ENCODE measurements around the gene TMEM214.
A peak's percentile ranks its signal among the peaks of the same experiment; 100 is the strongest.

TMEM214 gene

DNA sequence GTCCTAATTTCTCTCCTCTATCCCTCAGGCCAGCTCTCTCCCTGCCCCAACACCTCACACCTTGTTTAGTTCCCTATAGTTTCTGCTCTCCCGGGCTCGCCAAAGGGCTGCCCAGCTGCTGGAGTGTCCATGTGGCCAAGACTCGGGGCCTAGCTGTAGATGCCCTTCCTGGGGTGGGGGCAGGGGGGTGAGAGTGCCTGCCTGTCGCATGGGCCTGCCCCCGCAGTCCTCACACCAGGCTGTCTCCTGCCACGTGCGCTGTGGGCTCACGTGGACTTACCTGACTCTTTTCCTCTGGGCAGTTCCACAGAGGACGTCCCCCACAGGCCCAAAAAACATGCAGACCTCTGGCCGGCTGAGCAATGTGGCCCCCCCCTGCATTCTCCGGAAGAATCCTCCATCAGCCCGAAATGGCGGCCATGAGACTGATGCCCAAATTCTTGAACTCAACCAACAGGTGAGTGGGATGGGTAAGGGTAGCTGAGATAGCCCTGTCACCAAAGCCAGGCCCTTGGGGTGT is 7.4 kb upstream of the TMEM214 start:
- H3K4me3 ChIP-seq (ENCODE audit: low read depth, low read length) = no peak overlapping the region
- TF ChIP-seq, protein P1, sequence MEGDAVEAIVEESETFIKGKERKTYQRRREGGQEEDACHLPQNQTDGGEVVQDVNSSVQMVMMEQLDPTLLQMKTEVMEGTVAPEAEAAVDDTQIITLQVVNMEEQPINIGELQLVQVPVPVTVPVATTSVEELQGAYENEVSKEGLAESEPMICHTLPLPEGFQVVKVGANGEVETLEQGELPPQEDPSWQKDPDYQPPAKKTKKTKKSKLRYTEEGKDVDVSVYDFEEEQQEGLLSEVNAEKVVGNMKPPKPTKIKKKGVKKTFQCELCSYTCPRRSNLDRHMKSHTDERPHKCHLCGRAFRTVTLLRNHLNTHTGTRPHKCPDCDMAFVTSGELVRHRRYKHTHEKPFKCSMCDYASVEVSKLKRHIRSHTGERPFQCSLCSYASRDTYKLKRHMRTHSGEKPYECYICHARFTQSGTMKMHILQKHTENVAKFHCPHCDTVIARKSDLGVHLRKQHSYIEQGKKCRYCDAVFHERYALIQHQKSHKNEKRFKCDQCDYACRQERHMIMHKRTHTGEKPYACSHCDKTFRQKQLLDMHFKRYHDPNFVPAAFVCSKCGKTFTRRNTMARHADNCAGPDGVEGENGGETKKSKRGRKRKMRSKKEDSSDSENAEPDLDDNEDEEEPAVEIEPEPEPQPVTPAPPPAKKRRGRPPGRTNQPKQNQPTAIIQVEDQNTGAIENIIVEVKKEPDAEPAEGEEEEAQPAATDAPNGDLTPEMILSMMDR (IDR thresholded peaks at IDR 0.05; ENCODE audit: control insufficient read depth, extremely low read depth, insufficient read depth) = no peak
- no peak for DNase-seq (ENCODE audit: low read depth)

DNA sequence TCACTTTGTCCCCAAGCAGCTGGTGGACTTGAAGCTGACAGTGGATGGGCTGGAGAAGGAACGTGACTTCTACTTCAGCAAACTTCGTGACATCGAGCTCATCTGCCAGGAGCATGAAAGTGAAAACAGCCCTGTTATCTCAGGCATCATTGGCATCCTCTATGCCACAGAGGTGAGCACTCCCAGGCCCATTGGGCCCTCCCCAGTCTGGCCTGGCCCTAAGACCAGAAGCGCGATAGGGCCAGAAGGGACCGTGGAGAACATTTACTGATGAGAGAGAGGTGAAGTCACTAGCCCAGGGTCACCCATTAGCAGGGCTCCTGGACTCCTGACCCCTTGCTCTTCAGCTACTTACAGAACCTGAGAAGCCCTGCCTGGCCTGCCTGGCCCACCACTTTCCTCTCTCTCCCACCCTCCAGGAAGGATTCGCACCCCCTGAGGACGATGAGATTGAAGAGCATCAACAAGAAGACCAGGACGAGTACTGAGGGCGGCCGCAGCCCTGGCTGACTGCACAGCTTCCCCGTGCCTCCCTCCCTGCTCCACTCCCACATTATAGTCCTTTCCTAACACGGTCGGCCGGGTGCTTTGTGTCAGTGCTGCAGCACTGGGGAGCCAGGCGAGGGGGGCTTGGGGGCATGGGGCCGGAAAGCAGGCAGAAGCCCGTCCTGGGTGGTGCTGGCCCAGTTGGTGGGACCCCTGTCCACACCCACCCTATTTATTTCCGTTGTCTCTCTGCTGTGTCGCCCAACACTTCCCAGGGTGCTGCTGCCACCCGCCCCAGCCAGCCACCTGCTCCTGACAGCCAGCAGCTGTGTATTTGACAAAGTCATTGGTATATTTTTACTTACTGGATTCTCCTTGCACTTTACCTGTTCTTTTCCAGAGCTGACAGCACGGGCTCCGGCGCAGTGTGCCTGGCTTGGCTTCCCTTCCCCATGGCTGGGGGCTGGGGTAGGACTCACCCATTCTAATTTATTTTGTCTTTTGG is 6.6 kb upstream of the TMEM214 start:
- H3K4me3 ChIP-seq (ENCODE audit: low read depth, low read length) = no peak overlapping the region
- no peak for DNase-seq (ENCODE audit: low read depth)
- TF ChIP-seq, protein P1 (IDR thresholded peaks at IDR 0.05; ENCODE audit: control insufficient read depth, extremely low read depth, insufficient read depth) = no peak

DNA sequence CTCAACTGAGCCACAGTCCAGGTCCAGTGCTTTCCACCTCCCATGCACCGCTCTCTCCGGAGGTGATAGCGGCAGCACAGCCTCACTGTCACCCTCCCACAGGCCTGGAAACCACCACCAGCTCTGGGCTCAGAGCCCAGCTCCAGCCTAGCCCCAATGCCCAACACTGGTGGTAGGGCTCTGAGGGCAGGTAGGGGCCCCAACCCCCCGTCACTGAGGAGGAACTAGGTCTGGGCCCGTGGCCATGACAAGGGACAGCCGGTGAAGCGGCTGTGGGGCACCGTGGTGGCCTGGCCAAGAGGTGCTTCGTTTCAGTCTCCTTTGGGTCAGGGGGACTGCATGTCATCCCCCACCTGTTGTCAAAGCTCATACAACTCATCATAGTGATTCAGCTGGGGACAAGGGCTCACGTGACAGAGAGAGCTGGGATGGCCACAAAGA is 5.5 kb upstream of the TMEM214 start:
- no peak for DNase-seq (ENCODE audit: low read depth)
- TF ChIP-seq, protein P1 (IDR thresholded peaks at IDR 0.05; ENCODE audit: control insufficient read depth, extremely low read depth, insufficient read depth) = no peak
- H3K4me3 ChIP-seq (ENCODE audit: low read depth, low read length) = no peak overlapping the region

DNA sequence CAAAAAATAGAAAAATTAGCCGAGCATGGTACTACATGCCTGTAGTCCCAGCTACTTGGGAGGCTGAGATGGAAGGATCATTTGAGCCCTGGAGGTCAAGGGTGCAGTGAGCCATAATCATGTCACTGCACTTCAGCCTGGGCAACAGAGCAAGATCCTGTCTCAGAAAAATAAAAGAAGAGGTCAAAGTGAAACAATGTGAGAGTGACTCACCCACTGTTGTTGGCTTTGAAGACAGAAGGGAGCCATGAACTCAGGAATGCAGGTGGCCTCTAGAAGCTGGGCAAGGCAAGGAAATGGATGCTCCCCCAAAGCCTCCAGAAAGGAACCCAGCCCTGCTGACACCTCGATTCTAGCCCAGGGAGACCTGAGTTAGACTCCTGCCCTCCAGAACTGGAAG is 3.7 kb upstream of the TMEM214 start:
- H3K4me3 ChIP-seq (ENCODE audit: low read depth, low read length) = no peak overlapping the region

DNA sequence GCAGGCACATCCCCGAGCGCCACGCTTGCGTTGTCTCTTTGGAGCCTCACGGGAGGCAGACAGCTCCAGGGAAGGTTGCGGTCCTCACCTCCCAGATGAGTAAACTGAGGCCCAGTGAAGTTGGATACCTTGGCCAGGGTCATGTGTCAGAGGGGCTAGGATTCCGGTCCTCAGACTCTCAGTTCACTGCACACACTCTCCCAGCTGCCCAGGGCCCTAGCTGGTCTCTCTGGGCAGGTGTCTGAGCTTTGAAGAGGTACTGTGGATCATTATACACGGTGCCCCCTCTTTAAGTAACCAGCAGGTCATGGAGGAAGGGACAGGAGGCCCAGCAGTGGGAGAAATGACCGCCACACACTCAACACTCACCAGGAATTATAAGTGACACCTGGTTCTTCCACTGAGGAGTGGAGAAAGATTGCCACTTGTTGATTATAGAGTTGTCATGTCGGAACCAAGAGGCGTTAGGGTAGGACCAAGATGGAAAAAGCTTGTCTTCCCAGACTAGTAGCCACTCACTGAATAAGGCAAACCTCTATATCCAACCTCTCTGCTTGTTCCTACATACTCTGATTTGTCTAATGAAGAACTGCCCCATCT is 588 bp downstream of the TMEM214 start:
- no peak for DNase-seq (ENCODE audit: low read depth)
- H3K4me3 ChIP-seq (ENCODE audit: low read depth, low read length) = peak overlapping the region; percentile 90
- TF ChIP-seq, protein P1 (IDR thresholded peaks at IDR 0.05; ENCODE audit: control insufficient read depth, extremely low read depth, insufficient read depth) = no peak

More for the DNA sequence above, 3.7 kb upstream of the TMEM214 start:
- TF ChIP-seq, protein P1 (IDR thresholded peaks at IDR 0.05; ENCODE audit: control insufficient read depth, extremely low read depth, insufficient read depth) = no peak
- DNase-seq (ENCODE audit: low read depth) = no peak

DNA sequence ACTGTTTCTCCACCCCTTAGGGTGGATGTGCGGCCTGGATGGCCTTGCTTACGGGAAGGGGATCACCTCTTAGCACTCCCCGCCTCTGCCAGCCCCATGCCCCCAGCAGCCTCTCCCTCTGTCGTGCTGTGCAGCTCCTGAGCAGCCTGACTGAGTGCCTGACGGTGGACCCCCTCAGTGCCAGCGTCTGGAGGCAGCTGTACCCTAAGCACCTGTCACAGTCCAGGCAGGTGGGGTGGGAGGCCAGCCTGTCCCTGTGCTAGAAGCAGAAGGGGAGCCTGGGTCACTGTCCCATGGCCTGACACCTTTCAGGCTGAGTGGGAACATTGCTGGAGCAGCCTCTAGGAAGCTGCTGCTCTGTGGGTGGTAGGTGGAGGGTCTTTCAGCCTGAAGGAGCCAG is 5.2 kb downstream of the TMEM214 start:
- H3K4me3 ChIP-seq (ENCODE audit: low read depth, low read length) = no peak overlapping the region
- TF ChIP-seq, protein P1 (IDR thresholded peaks at IDR 0.05; ENCODE audit: control insufficient read depth, extremely low read depth, insufficient read depth) = no peak
- no peak for DNase-seq (ENCODE audit: low read depth)
